HCT116 (cell line): ENCODE measurements around the gene SLC24A3. TPM values are rescaled to one million over a fixed set of nuclear protein-coding genes. Genes with fewer than 3 reads are reported as not detected.

Experiments
- ATAC-seq: fragments of 200-7000 bp; cut with Tn5 transposase; 2 replicates; pipeline ENCODE4 v1.9.1; 2020; ENCODE audit warnings: mild to moderate bottlenecking, moderate library complexity
- BruUV-seq: library from RNA; stranded (reverse); fragments of 400-500 nt; replicated peaks from 2 replicates; lab custom pipeline; 2021; lab: Mats Ljungman, UMichigan
- CTCF ChIA-PET: fragments of 300-600 bp; sonication (Branson Sonifier 250); formaldehyde crosslinking; loops from one replicate; lab custom pipeline; 2021; ENCODE audit warnings: antibody characterized with exemption; lab: Charles Lee
- POLR2A ChIA-PET: fragments of 300-600, 350-600 bp; sonication (Branson Sonifier 250); formaldehyde crosslinking; loops from one replicate; lab custom pipeline; 2021; ENCODE audit warnings: antibody characterized with exemption; lab: Charles Lee
- RAD21 ChIA-PET, 2 experiments: fragments of 300-600 bp; sonication (Branson Sonifier 250); formaldehyde crosslinking; loops; one replicate each; lab custom pipeline; 2023; ENCODE audit warnings: low total read pairs in 2 of 2; ENCODE audit not compliant: uncharacterized antibody in 2 of 2, unreplicated experiment in 2 of 2, low non-redundant PET in 1 of 2; lab: Charles Lee
- DNase-seq: peaks from one replicate; pipeline ENCODE4 v3.0.0-alpha.2; 2010; ENCODE audit warnings: low read depth, low spot score
- H2AFZ ChIP-seq: fragments of 200-600 bp; shearing (Covaris generic), sonication (generic); 2 replicates; pipeline ENCODE4 v1.6.1; 2017; ENCODE audit warnings: low read depth, mixed run types, mixed read lengths, antibody characterized with exemption, low read length; ENCODE audit not compliant: poor library complexity, severe bottlenecking
- H3K27ac ChIP-seq: 2 replicates; pipeline ENCODE4 v1.5.1; 2012; ENCODE audit warnings: low read depth, low read length
- H3K27me3 ChIP-seq: fragments of 200-600 bp; sonication (generic); 2 replicates; pipeline ENCODE4 v1.6.1; 2016; ENCODE audit warnings: mixed run types, low read length, mixed read lengths; ENCODE audit not compliant: insufficient read depth
- H3K36me3 ChIP-seq, 2 experiments: fragments of 200-500 bp in 1 of 2; fragments of 200-600 bp in 1 of 2; sonication (Bioruptor generic) in 1 of 2; sonication (generic) in 1 of 2; 2 replicates each; pipeline versions ENCODE4 v1.5.1 to v1.6.1; 2014 to 2016; ENCODE audit warnings: low read length in 2 of 2, inconsistent platforms in 1 of 2, mixed read lengths in 1 of 2, mixed run types in 1 of 2; ENCODE audit not compliant: insufficient read depth in 2 of 2, control insufficient read depth in 1 of 2
- H3K4me1 ChIP-seq, 2 experiments: fragments of 200-600 bp in 1 of 2; sonication (generic) in 1 of 2; 2 replicates each; pipeline versions ENCODE4 v1.5.1 to v1.6.1; 2012 to 2017; ENCODE audit warnings: low read length in 2 of 2, inconsistent platforms in 1 of 2, mild to moderate bottlenecking in 1 of 2, mixed read lengths in 1 of 2, mixed run types in 1 of 2, moderate library complexity in 1 of 2; ENCODE audit not compliant: insufficient read depth in 2 of 2, control insufficient read depth in 1 of 2
- H3K4me2 ChIP-seq: fragments of 200-600 bp; sonication (generic); 2 replicates; pipeline ENCODE4 v1.6.1; 2017; ENCODE audit warnings: mixed run types, low read length, mixed read lengths
- H3K4me3 ChIP-seq, 2 experiments: fragments of 200-600 bp in 1 of 2; sonication (generic) in 1 of 2; replicated peaks in 1 of 2; 2 replicates each; pipeline ENCODE4 v1.5.1; 2011 to 2016; ENCODE audit warnings: low read length in 2 of 2, control low read depth in 1 of 2, low read depth in 1 of 2, mild to moderate bottlenecking in 1 of 2, mixed read lengths in 1 of 2, mixed run types in 1 of 2
- H3K79me2 ChIP-seq: fragments of 200-600 bp; sonication (generic); 2 replicates; pipeline ENCODE4 v1.6.1; 2017; ENCODE audit warnings: mild to moderate bottlenecking, mixed run types, low read length, moderate library complexity, mixed read lengths; ENCODE audit not compliant: insufficient read depth
- H3K9ac ChIP-seq: fragments of 200-600 bp; sonication (generic); 2 replicates; pipeline ENCODE4 v1.6.1; 2016; ENCODE audit warnings: low read length, mixed read lengths
- H3K9me2 ChIP-seq: fragments of 200-600 bp; sonication (generic), shearing (Covaris generic); 2 replicates; pipeline ENCODE4 v1.6.1; 2017; ENCODE audit warnings: mixed run types, mild to moderate bottlenecking, moderate library complexity; ENCODE audit not compliant: insufficient read depth
- H3K9me3 ChIP-seq, 2 experiments: fragments of 200-500 bp in 1 of 2; fragments of 200-600 bp in 1 of 2; sonication (Bioruptor generic) in 1 of 2; sonication (generic) in 1 of 2; 2 replicates each; pipeline ENCODE4 v1.6.1; 2014 to 2017; ENCODE audit warnings: low read length in 2 of 2, mixed read lengths in 2 of 2, inconsistent platforms in 1 of 2, low read depth in 1 of 2, mild to moderate bottlenecking in 1 of 2, mixed run types in 1 of 2, moderate library complexity in 1 of 2; ENCODE audit not compliant: control insufficient read depth in 1 of 2, insufficient read depth in 1 of 2
- H4K20me1 ChIP-seq: fragments of 200-600 bp; sonication (generic), shearing (Covaris generic); 2 replicates; pipeline ENCODE4 v1.6.1; 2017; ENCODE audit warnings: mixed run types, mild to moderate bottlenecking, moderate library complexity; ENCODE audit not compliant: insufficient read depth
- CBX3 ChIP-seq: IDR thresholded peaks from 2 replicates; pipeline ENCODE4 v1.6.1; 2012; ENCODE audit warnings: low read depth
- CEBPB ChIP-seq: IDR thresholded peaks from 2 replicates; pipeline ENCODE4 v1.6.1; 2012; ENCODE audit warnings: low read depth
- EZH2phosphoT487 ChIP-seq: fragments of 200-600 bp; IDR thresholded peaks from 2 replicates; pipeline ENCODE4 v1.6.1; 2018; ENCODE audit warnings: antibody characterized with exemption, borderline replicate concordance
- REST ChIP-seq: IDR thresholded peaks from 2 replicates; pipeline ENCODE4 v1.6.1; 2012; ENCODE audit warnings: low read depth
- TCF7L2 ChIP-seq: IDR thresholded peaks from 2 replicates; pipeline ENCODE4 v1.7.0; 2011; ENCODE audit warnings: borderline replicate concordance, inconsistent platforms; ENCODE audit not compliant: insufficient read depth, insufficient read length; ENCODE audit errors: extremely low read depth
- intact Hi-C: fragments of 100-400 bp; cut with micrococcal nuclease; formaldehyde crosslinking; loops from 2 replicates; pipeline ENCODE4 v1.10.0; 2022
- total RNA-seq: library from RNA; stranded (reverse); gene quantifications from one replicate; pipeline ENCODE4 v1.2.1, GENCODE V29; 2021; ENCODE audit not compliant: unreplicated experiment
- TF ChIP-seq, protein P1 (sequence below): IDR thresholded peaks from 2 replicates; pipeline ENCODE4 v1.6.1; 2012

SLC24A3 gene
- total RNA-seq, 1 experiment from 2014 or later: not detected

GRCh38 chr20:19646963-19647362 lies 434.5 kb downstream of the SLC24A3 start:
- RAD21 ChIA-PET: no interaction called here
- H2AFZ ChIP-seq: no peak overlapping the region
- ATAC-seq (no peak), DNase-seq (no peak)
- intact Hi-C loops: no loop called here
- H3K9ac ChIP-seq: no peak overlapping the region
- CTCF ChIA-PET: no interaction called here
- H3K27me3 ChIP-seq: peaks cover 3% of the 10 kb centered on the region; the same call in 1 of the 2 replicates
- no peaks in the 10 kb centered on the region for H4K20me1 ChIP-seq
- no peaks in the 10 kb centered on the region for H3K36me3 ChIP-seq
- no peak for TF ChIP-seq CEBPB
- TF ChIP-seq, protein P1, sequence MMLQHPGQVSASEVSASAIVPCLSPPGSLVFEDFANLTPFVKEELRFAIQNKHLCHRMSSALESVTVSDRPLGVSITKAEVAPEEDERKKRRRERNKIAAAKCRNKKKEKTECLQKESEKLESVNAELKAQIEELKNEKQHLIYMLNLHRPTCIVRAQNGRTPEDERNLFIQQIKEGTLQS: no peak
- no peaks in the 10 kb centered on the region for H3K4me1 ChIP-seq
- H3K27ac ChIP-seq: no peak overlapping the region
- no peaks in the 10 kb centered on the region for H3K79me2 ChIP-seq
- POLR2A ChIA-PET: no interaction called here
- H3K4me3 ChIP-seq: no peak overlapping the region
- BruUV-seq: no TSS peak
- no peaks in the 10 kb centered on the region for H3K9me2 ChIP-seq
- H3K4me2 ChIP-seq: no peak overlapping the region
- H3K9me3 ChIP-seq: no peaks in the 10 kb centered on the region

GRCh38 chr20:19648024-19648423 lies 435.6 kb downstream of the SLC24A3 start:
- no peak overlapping the region for H3K9ac ChIP-seq
- no TSS peak for BruUV-seq
- no peak overlapping the region for H3K4me3 ChIP-seq
- no peaks in the 10 kb centered on the region for H3K36me3 ChIP-seq
- intact Hi-C loops: no loop called here
- CTCF ChIA-PET: no interaction called here
- no peak overlapping the region for H2AFZ ChIP-seq
- ATAC-seq: no peak
- RAD21 ChIA-PET: no interaction called here
- H3K9me2 ChIP-seq: no peaks in the 10 kb centered on the region
- H3K79me2 ChIP-seq: no peaks in the 10 kb centered on the region
- H3K4me2 ChIP-seq: no peak overlapping the region
- no peaks in the 10 kb centered on the region for H3K27me3 ChIP-seq
- POLR2A ChIA-PET: no interaction called here
- no peaks in the 10 kb centered on the region for H3K4me1 ChIP-seq
- H3K9me3 ChIP-seq: no peaks in the 10 kb centered on the region
- DNase-seq: no peak
- no peaks in the 10 kb centered on the region for H4K20me1 ChIP-seq
- H3K27ac ChIP-seq: no peak overlapping the region
- TF ChIP-seq CEBPB: no peak
- TF ChIP-seq EZH2phosphoT487: no peak
- no peak for TF ChIP-seq CBX3
- no peak for TF ChIP-seq REST
- TF ChIP-seq TCF7L2: no peak
